ENCODE data around the gene ANKRD44. TPM values are rescaled to one million over a fixed set of nuclear protein-coding genes. Genes with fewer than 3 reads are reported as not detected.
A peak's percentile ranks its signal among the peaks of the same experiment; 100 is the strongest.

Gene ANKRD44
- total RNA-seq, 2 donors from 2014 or later = 57.8 to 93.4 TPM

DNA sequence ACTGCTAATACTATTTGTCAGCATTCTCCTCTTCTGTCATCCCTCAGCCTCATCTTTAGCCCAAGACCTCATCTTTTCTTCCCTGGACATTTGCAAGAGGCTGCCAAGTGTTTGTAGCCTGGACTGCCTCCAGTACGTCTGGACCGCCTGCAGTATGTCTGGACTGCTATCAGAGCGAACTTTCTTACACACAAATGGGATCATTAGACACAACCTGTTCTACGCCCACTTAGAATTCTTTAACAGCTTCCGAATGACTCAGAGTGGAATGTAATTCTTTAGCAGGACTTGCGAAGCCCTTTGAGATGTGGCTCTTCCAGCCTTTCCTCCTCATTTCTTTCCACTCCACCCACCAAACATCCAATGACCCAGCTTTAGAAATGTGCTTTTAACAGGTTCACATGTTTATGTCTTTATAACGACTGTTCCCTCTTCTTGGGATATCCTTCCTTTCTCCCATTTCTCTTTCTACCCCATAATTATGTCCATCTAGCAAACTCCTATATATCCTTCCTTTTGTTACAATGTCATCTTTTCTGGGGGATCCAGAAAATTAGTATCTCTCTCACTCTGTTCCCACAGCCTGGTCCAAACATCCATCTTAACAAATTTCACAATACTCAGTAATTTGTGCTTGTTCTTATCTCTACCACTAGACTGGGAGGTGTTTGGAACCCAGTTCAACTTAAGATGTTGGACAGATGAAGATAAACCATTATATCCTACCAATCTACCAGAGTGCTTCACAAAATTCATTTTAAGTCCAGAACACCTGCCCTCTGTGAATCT, 212.8 kb downstream of the ANKRD44 start:
- H3K9me3 ChIP-seq = no peaks in the 10 kb centered on the region
- no peak overlapping the region for H3K4me3 ChIP-seq
- DNase-seq (ENCODE audit: low spot score) (no peak), ATAC-seq (ENCODE audit: insufficient number of reproducible peaks, low FRiP score, low read depth) (peak; percentile 82)
- no peaks in the 10 kb centered on the region for H3K36me3 ChIP-seq
- H3K4me1 ChIP-seq (ENCODE audit: control insufficient read depth in 1 of 2, low read depth in 2 of 2) = peaks cover 4 to 14% of the 10 kb centered on the region in 2 donors
- H3K27me3 ChIP-seq (replicated peaks; ENCODE audit: insufficient read depth) = no peaks in the 10 kb centered on the region
- TF ChIP-seq, protein P1, sequence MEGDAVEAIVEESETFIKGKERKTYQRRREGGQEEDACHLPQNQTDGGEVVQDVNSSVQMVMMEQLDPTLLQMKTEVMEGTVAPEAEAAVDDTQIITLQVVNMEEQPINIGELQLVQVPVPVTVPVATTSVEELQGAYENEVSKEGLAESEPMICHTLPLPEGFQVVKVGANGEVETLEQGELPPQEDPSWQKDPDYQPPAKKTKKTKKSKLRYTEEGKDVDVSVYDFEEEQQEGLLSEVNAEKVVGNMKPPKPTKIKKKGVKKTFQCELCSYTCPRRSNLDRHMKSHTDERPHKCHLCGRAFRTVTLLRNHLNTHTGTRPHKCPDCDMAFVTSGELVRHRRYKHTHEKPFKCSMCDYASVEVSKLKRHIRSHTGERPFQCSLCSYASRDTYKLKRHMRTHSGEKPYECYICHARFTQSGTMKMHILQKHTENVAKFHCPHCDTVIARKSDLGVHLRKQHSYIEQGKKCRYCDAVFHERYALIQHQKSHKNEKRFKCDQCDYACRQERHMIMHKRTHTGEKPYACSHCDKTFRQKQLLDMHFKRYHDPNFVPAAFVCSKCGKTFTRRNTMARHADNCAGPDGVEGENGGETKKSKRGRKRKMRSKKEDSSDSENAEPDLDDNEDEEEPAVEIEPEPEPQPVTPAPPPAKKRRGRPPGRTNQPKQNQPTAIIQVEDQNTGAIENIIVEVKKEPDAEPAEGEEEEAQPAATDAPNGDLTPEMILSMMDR (IDR thresholded peaks at IDR 0.05) = no peak
- H3K27ac ChIP-seq = peak overlapping the region; percentile 21 to 46

- TF ChIP-seq, protein P1 (IDR thresholded peaks at IDR 0.05) = no peak
Observed at GRCh38 chr2:197096649-197097048, 213.9 kb downstream of the ANKRD44 start.

GRCh38 chr2:197092431-197092830, 218.1 kb downstream of the ANKRD44 start:
- Histone ChIP-seq H3K27ac (no peak overlapping the region), H3K4me1 (ENCODE audit: control insufficient read depth in 1 of 2, low read depth in 2 of 2) (peaks cover 3 to 17% of the 10 kb centered on the region in 2 donors), H3K27me3 (replicated peaks; ENCODE audit: insufficient read depth) (no peaks in the 10 kb centered on the region), H3K36me3 (no peaks in the 10 kb centered on the region), H3K9me3 (no peaks in the 10 kb centered on the region), H3K4me3 (no peak overlapping the region)
- no peak for DNase-seq (ENCODE audit: low spot score)
- no peak for ATAC-seq (ENCODE audit: insufficient number of reproducible peaks, low FRiP score, low read depth)
- TF ChIP-seq, protein P1 (IDR thresholded peaks at IDR 0.05) = no peak

More at GRCh38 chr2:197096649-197097048, 213.9 kb downstream of the ANKRD44 start:
- H3K36me3 ChIP-seq = no peaks in the 10 kb centered on the region
- H3K9me3 ChIP-seq = no peaks in the 10 kb centered on the region
- peak overlapping the region in 1 of 2 donors; percentile 13 for H3K27ac ChIP-seq
- H3K4me3 ChIP-seq = no peak overlapping the region
- H3K4me1 ChIP-seq (ENCODE audit: control insufficient read depth in 1 of 2, low read depth in 2 of 2) = peaks cover 4 to 14% of the 10 kb centered on the region in 2 donors
- DNase-seq (ENCODE audit: low spot score) (no peak), ATAC-seq (ENCODE audit: insufficient number of reproducible peaks, low FRiP score, low read depth) (no peak)
- no peaks in the 10 kb centered on the region for H3K27me3 ChIP-seq (replicated peaks; ENCODE audit: insufficient read depth)

- Histone ChIP-seq H3K4me3 (no peak overlapping the region), H3K27ac (no peak overlapping the region), H3K9me3 (no peaks in the 10 kb centered on the region), H3K4me1 (ENCODE audit: control insufficient read depth in 1 of 2, low read depth in 2 of 2) (peaks cover 0 to 11% of the 10 kb centered on the region in 2 donors), H3K27me3 (replicated peaks; ENCODE audit: insufficient read depth) (no peaks in the 10 kb centered on the region), H3K36me3 (no peaks in the 10 kb centered on the region)
- DNase-seq (ENCODE audit: low spot score) (no peak), ATAC-seq (ENCODE audit: insufficient number of reproducible peaks, low FRiP score, low read depth) (no peak)
- TF ChIP-seq, protein P1 (IDR thresholded peaks at IDR 0.05) = no peak
Observed at GRCh38 chr2:197090742-197091367, 219.7 kb downstream of the ANKRD44 start.

DNA sequence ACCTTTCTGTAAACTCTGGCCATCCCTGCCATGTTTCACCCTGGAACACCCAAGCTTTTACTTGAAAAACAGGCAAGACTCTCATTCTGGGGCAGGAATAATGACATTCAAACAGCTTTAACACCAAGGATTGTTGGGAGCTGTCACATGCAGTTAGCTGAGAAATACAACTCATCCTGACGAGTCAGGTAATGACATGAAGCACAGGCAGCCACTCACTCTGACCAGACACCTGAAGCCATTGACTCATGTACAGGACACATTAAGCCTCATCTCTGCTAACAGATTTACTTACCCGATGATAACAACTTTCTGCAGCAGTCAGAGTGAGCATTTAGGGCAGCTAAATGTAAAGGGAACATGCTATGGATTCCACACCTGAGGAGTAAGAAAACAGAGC, 220.9 kb downstream of the ANKRD44 start:
- no peak overlapping the region for H3K4me3 ChIP-seq
- H3K27ac ChIP-seq = no peak overlapping the region
- H3K9me3 ChIP-seq = no peaks in the 10 kb centered on the region
- TF ChIP-seq, protein P1 (IDR thresholded peaks at IDR 0.05) = no peak
- H3K27me3 ChIP-seq (replicated peaks; ENCODE audit: insufficient read depth) = no peaks in the 10 kb centered on the region
- no peaks in the 10 kb centered on the region for H3K36me3 ChIP-seq
- ATAC-seq (ENCODE audit: insufficient number of reproducible peaks, low FRiP score, low read depth) (no peak), DNase-seq (ENCODE audit: low spot score) (no peak)
- H3K4me1 ChIP-seq (ENCODE audit: control insufficient read depth in 1 of 2, low read depth in 2 of 2) = peaks cover 0 to 11% of the 10 kb centered on the region in 2 donors
